GM18498 (cell line): ENCODE data around the gene EIF3D.

Source experiments
- ATAC-seq: cut with Tn5 transposase; IDR thresholded peaks from one replicate; pipeline ENCODE4 v1.9.1; 2021; ENCODE audit warnings: mild to moderate bottlenecking, moderate library complexity; ENCODE audit not compliant: unreplicated experiment

Gene EIF3D

GRCh38 chr22:36467946-36468345, 61.0 kb downstream of the EIF3D start:
- no peak for ATAC-seq

- ATAC-seq = no peak
Observed at GRCh38 chr22:36467042-36467810, 61.7 kb downstream of the EIF3D start.

- no peak for ATAC-seq
Observed at GRCh38 chr22:36466258-36466657, 62.7 kb downstream of the EIF3D start.

GRCh38 chr22:36465232-36466021, 63.5 kb downstream of the EIF3D start:
- ATAC-seq = no peak

- no peak for ATAC-seq
Observed at GRCh38 chr22:36464715-36465231, 64.2 kb downstream of the EIF3D start.

DNA sequence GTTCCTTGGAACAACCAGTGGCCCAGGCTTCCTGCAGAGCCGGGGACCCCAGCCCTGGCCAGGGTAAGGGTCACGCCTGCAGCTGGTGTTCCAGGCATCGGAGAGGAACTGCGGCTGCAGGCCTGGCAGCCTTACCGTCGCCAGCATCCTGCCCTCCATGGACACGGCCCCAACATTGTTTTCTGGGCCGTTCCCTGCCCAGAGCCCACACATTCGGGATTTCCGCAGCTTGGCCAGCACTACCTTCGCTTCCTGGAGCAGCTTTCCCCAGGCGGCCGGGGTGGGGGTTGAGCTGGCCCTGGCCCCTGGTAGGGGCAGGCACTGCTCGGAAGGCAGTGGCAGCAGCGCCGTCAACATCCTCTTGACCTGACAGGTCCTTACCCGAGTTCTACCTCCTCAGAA, 65.2 kb downstream of the EIF3D start:
- no peak for ATAC-seq

DNA sequence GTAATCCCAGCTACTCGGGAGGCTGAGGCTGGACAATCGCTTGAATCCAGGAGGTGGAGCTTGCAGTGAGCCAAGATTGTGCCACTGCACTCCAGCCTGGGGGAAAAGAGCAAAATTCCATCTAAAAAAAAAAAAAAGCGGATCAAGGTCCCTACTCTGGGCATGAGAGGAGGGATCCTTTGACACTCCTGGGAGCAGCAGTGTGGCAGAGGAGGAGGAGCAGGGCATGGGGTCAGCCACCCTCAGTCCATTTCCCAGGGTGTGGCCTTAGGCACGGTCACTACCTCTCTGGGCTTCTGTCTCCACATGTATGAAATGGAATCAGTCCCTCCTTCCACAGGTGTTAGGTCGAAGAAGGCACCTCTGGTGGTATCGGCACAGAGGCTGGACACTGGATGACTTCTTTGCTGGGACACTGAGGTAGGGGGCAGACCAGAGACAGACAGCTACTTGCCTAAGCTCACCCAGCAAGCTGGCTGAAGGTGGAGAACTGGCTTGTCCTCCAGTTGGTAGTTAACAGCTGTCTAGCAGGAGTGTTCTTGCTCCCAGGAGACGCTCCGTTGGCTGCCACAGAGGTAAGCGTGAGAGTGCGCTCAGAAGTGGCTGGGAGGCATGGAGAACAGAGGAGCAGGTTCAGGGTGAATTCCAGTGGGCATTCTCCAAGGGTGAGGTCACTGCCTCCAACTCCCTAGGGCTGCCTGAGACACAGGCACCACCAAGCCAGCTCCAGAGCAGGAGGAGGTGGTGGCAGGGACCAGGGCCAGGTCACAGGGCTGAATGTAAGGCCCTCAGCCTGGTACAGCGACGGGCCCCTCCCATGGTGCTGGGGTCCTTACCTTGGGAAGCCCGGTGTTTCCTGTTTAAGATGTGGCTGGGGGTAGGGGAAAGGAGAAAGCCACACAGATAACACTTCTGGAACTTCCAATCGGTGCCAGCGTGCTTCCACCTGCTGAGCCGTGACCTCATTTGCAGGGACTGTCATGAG, 67.0 kb downstream of the EIF3D start:
- ATAC-seq = no peak
